ENCODE data around the gene ENAM. TPM values are rescaled to one million over a fixed set of nuclear protein-coding genes. Genes with fewer than 3 reads are reported as not detected.

ENAM gene
- total RNA-seq, 1 donor from 2014 or later = 0.12 TPM

DNA sequence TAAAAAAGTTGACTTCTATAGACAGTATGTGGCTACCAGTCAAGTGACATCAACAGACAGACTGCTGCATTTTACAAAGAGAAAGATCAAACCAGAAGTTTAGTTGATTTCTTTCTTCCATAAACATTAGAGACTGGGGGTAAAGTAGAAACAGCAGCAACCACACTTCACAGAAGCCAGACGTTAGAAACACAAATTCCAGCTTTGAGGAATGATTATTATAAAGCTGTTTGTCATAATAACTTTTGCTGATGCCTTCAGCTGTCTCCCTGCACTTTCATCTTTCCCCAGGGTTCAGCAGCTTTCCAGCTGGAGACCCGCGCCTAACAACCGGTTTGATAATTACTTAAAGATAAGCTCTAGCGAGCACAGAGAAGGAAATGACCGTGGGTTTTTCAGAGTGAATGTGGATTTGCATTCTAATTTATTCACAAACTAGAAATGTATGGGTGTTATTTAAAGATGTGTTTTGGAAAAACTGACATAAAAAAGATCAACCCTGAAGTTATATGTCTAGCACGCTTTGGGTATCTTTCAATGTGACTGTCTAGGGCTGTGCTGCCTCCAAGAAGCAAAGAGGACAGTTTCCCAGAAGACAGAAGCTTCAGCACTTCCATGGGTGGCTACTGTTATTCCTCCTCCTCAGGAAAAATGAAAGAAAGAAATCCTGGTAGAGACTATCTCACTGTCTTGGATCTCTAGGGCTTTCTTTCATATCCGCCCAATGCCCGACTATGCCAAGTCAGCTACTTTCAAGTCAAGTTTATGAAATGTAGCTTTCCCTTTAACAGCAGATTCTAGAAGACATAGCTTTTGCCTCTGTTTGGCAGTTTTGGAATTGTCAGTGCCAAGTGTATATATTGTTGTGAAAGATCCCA is 15.0 kb upstream of the ENAM start:
- Histone ChIP-seq H3K9me3 (no peaks in the 10 kb centered on the region), H3K27me3 (ENCODE audit: low read depth) (no peaks in the 10 kb centered on the region), H3K4me1 (peaks cover 20% of the 10 kb centered on the region), H3K36me3 (no peaks in the 10 kb centered on the region), H3K27ac (no peak overlapping the region), H3K4me3 (peak overlapping the region; percentile 22)
- intact Hi-C loops (cut with DNase I) = no loop called here
- peak in 1 of 2 donors; percentile 26 for ATAC-seq
- TF ChIP-seq, protein P1, sequence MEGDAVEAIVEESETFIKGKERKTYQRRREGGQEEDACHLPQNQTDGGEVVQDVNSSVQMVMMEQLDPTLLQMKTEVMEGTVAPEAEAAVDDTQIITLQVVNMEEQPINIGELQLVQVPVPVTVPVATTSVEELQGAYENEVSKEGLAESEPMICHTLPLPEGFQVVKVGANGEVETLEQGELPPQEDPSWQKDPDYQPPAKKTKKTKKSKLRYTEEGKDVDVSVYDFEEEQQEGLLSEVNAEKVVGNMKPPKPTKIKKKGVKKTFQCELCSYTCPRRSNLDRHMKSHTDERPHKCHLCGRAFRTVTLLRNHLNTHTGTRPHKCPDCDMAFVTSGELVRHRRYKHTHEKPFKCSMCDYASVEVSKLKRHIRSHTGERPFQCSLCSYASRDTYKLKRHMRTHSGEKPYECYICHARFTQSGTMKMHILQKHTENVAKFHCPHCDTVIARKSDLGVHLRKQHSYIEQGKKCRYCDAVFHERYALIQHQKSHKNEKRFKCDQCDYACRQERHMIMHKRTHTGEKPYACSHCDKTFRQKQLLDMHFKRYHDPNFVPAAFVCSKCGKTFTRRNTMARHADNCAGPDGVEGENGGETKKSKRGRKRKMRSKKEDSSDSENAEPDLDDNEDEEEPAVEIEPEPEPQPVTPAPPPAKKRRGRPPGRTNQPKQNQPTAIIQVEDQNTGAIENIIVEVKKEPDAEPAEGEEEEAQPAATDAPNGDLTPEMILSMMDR (IDR thresholded peaks at IDR 0.05) = no peak
- no peak for DNase-seq

DNA sequence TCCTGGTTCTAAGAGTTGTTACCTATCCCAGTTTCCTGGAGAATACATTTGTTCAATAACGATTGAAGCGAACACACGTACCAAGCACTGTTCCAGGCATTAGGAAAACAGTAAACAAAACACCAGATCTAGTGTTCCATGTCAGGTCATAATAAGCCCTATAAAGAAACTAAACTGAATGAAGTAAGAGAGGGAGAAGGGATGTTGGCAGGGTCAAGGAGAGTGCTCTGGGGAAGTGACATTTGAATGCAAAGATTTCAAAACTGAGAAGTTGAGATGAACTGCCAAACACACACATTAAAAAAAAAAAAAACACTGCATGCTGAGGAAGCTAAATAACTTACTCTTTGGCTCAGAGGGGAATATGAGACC is 14.4 kb upstream of the ENAM start:
- ATAC-seq (no peak), DNase-seq (no peak)
- Histone ChIP-seq H3K27me3 (ENCODE audit: low read depth) (no peaks in the 10 kb centered on the region), H3K9me3 (no peaks in the 10 kb centered on the region), H3K4me3 (peak overlapping the region; percentile 22), H3K36me3 (no peaks in the 10 kb centered on the region), H3K4me1 (peaks cover 20% of the 10 kb centered on the region), H3K27ac (no peak overlapping the region)
- intact Hi-C loops (cut with DNase I) = no loop called here
- TF ChIP-seq, protein P1 (IDR thresholded peaks at IDR 0.05) = no peak

DNA sequence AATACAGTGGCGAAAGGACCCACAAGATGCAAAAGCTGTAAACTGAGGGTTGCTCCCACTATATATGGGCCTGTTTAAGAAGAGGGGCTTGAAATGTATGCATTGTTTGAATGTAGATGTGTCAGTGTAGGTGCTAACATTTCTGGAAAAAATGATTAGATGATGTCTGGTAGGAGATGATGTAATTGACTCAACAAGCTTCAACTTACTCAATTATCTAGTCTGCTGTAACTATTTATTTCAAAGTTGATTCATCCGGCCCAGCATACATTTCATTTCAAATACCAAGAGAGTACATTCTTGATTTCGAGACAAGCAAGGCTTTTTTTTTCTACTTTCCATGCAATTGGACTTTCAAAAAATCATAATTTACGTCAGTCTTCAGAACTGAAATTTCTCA is 9.3 kb upstream of the ENAM start:
- H3K4me1 ChIP-seq = peaks cover 3% of the 10 kb centered on the region
- no peaks in the 10 kb centered on the region for H3K36me3 ChIP-seq
- no peaks in the 10 kb centered on the region for H3K27me3 ChIP-seq (ENCODE audit: low read depth)
- DNase-seq (no peak), ATAC-seq (no peak)
- H3K9me3 ChIP-seq = no peaks in the 10 kb centered on the region
- TF ChIP-seq, protein P1 (IDR thresholded peaks at IDR 0.05) = no peak
- intact Hi-C loops (cut with DNase I) = no loop called here
- H3K4me3 ChIP-seq = no peak overlapping the region
- H3K27ac ChIP-seq = no peak overlapping the region

DNA sequence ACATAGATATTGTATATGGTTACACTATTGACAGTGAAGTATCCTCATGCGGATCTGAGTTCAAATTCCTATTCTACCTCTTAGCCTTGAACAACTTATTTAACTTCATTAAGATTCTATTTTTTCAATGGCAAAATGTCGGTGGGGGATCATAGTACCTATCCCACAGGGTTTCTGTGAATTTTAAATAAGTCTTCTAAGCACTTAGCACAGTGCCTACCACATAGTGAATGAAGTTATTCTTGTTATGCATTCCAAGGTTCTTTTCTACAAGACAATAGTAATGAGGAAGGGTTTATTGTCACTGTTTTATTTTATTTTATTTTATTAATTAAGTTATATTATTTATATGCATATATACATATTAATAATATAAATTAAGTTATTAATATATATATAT is 8.8 kb upstream of the ENAM start:
- no peaks in the 10 kb centered on the region for H3K27me3 ChIP-seq (ENCODE audit: low read depth)
- no peak overlapping the region for H3K27ac ChIP-seq
- no peaks in the 10 kb centered on the region for H3K9me3 ChIP-seq
- DNase-seq (no peak), ATAC-seq (no peak)
- TF ChIP-seq, protein P1 (IDR thresholded peaks at IDR 0.05) = no peak
- intact Hi-C loops (cut with DNase I) = no loop called here
- no peak overlapping the region for H3K4me3 ChIP-seq
- H3K4me1 ChIP-seq = no peaks in the 10 kb centered on the region
- no peaks in the 10 kb centered on the region for H3K36me3 ChIP-seq

DNA sequence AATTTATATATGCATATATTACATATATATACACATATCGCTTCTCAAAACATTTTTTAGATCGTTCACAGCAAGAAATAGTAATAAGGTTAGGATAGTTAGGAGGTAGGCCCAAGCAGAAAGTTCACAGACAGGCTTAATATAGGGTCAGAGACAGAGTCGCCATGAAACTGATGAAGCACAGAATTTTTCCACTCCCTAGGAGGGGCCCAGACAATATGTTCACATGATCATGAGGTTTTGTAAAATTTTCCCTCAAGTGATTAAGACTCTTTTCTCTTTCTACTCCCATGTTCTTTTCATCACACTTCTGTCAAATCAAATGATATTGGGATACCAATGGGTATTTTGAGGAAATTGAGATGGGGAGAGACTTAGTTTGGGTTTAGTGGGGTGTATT is 5.2 kb upstream of the ENAM start:
- intact Hi-C loops (cut with DNase I) = no loop called here
- ATAC-seq (no peak), DNase-seq (no peak)
- TF ChIP-seq, protein P1 (IDR thresholded peaks at IDR 0.05) = no peak
- Histone ChIP-seq H3K9me3 (no peaks in the 10 kb centered on the region), H3K4me3 (no peak overlapping the region), H3K36me3 (no peaks in the 10 kb centered on the region), H3K27ac (no peak overlapping the region), H3K4me1 (no peaks in the 10 kb centered on the region), H3K27me3 (ENCODE audit: low read depth) (no peaks in the 10 kb centered on the region)

Data from lower lobe of right lung (tissue), 2 donors.